Spleen (tissue), 7 donors: Measurements from ENCODE around the gene GPRIN3.
A peak's percentile ranks its signal among the peaks of the same experiment; 100 is the strongest.

Source experiments
- POLR2A ChIP-seq, 3 donors: fragments of 450-650 bp; IDR thresholded peaks; one replicate each; pipeline ENCODE4 v1.5.1; 2017; ENCODE audit warnings: antibody characterized with exemption in 3 of 3, mild to moderate bottlenecking in 1 of 3
- POLR2AphosphoS5 ChIP-seq, 3 donors: sonication (generic); formaldehyde crosslinking; IDR thresholded peaks; one replicate each; pipeline ENCODE4 v1.5.1; 2017; ENCODE audit warnings: antibody characterized with exemption in 3 of 3
- TF ChIP-seq, protein P1 (sequence below), 11 experiments: fragments of 200-600 bp in 7 of 11; fragments of 450-650 bp in 4 of 11; sonication (generic) in 4 of 11; IDR thresholded peaks in 8 of 11; conservative IDR thresholded peaks in 3 of 11; 1 replicate in 7 of 11; 2 replicates in 4 of 11; pipeline versions ENCODE4 v1.4.0 to v1.8.0; 2016 to 2021; ENCODE audit warnings: antibody characterized with exemption in 11 of 11, inconsistent platforms in 4 of 11, mild to moderate bottlenecking in 1 of 11
- donor health status: DM: no; HTN: no; CAD: no; lungs with moderate emphysema.
- donor health status: DM: no; HTN: no; CAD: no.
- donor health status: DM: no; HTN: no; CAD: no.

DNA sequence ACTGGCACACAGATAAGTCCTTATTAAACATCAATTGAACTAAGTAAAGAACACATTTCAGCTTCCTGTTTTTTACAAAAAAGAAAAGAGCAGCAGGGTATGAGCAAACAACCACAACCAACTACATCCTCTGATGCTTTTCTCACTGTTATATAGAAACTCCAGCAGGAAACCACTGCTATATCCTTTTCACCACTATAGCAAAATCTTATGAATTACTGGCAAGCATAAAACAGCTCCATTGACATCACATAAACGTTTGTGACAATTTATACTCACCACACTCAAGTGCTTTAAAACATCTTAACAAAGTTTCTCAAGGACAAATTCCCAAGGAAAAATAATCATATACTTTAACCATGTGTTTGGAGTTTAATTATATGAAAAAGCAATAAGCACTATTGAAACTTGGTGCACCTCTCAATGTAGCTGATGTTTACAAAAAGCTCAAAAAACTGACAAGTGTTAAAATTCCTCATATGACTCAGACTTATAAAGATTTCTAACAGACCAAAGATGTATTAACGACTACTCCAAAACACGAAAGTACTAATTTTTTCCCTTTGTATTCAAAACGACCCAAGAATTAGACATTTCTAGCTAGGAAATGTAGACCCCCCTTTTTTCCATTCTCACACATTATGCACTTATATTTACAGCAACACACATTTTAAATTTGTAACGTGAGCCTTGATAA, 12.9 kb downstream of the GPRIN3 start:
- TF ChIP-seq, protein P1, sequence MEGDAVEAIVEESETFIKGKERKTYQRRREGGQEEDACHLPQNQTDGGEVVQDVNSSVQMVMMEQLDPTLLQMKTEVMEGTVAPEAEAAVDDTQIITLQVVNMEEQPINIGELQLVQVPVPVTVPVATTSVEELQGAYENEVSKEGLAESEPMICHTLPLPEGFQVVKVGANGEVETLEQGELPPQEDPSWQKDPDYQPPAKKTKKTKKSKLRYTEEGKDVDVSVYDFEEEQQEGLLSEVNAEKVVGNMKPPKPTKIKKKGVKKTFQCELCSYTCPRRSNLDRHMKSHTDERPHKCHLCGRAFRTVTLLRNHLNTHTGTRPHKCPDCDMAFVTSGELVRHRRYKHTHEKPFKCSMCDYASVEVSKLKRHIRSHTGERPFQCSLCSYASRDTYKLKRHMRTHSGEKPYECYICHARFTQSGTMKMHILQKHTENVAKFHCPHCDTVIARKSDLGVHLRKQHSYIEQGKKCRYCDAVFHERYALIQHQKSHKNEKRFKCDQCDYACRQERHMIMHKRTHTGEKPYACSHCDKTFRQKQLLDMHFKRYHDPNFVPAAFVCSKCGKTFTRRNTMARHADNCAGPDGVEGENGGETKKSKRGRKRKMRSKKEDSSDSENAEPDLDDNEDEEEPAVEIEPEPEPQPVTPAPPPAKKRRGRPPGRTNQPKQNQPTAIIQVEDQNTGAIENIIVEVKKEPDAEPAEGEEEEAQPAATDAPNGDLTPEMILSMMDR (IDR thresholded peaks at IDR 0.05 in 8 of 11, conservative IDR thresholded peaks at IDR 0.05 in 3 of 11), result peak in 1 of 11 experiments; percentile 20
- TF ChIP-seq POLR2A (IDR thresholded peaks at IDR 0.05) (peak in 2 of 3 donors; percentile 12 to 21), POLR2AphosphoS5 (IDR thresholded peaks at IDR 0.05) (no peak)
